Hypothalamus (tissue), 51 donors: Measurements from ENCODE around the gene ANTXR1.
A peak's percentile ranks its signal among the peaks of the same experiment; 100 is the strongest.
"Not testable (repeated sequence)": the region's sequence is repeated elsewhere in the genome, so short reads cannot be mapped to it uniquely, and the experiment has no call there.

Source experiments
- DNase-seq, 51 donors: peaks; one replicate each; lab custom pipeline; 2025; lab: John Stamatoyannopoulos, UW

Gene ANTXR1

DNA sequence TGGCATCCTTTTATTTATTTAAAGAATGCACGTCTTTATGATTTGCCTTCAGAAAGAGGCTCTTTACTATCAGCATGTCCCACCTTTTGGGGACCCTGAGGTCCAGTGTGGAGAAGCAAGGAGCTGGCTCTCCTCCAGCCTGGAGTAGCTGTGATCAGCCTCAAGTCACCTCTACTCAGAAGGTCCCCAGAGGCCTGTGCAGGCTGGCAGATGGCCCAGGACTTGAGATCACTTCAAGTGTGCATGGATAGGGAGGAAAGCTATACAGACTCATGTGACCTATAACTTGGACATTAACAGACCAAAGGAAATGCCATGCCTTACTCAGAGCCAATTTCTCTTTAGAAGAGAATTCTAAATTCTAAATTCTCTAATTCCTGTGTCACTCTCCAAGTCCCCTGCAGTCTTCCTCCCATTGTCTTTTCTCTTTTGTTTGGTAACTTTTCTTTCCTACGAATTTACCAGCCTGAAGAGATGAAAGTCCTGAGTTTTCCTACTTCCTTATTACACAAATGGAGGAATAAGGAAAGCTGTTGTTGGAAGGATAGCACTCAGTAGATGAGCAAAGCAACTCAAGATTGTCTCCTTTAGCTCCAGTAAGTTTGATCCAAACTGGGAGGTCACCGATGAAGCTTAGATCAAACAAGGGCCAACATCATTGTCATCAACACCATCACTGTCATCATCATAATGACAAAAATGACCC is 210.1 kb downstream of the ANTXR1 start:
- DNase-seq = no peak

DNA sequence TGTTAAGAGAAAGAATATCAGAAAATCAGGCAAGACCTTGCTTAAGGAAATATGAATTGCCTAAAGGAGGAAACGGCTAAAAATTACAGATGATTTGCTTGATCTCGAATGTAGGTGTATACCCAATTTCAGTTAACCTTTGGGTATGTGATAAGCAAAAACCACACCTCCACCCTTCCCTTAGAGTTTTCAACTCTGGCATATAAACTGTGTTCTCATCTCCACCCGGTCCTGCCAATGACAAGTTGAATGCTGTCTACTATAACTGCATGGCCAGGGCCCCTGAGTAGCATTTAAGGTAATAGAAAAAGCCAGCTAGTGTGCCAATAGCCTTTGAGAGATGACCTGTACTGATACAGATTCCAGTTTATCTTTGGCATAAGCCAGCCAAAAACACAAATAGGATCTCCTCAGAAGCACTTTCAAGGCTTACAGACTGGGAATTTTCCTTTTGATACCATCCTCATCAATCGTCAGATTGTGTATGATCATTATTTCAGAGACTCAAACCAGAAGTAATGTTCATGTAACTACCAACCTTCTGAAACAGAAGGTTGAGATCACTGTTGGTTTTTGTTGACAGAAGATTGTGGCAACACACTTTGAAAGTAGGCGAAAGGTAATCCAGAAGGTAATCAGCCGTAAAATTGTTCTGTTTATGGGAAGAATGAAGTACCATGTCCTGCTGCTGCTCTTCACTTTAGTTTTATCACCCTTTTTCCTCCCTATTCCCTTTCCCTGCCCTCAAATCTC is 211.0 kb downstream of the ANTXR1 start:
- no peak for DNase-seq

DNA sequence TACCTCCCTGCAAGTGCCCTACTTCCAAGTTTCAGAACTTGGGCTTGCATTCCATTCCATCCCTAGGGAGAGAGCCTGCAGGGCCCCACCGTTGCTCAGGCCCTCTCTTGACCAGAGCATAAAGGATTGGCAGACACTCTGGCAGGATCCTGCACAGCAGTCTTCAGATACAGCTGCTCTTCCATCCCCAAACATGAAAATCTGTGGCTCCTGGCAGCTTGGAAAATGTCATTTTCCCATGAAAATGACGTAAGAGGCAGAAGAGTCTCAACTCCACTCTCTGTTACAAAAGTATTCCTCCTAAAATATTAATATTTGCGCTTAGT is 211.5 kb downstream of the ANTXR1 start:
- no peak for DNase-seq

DNA sequence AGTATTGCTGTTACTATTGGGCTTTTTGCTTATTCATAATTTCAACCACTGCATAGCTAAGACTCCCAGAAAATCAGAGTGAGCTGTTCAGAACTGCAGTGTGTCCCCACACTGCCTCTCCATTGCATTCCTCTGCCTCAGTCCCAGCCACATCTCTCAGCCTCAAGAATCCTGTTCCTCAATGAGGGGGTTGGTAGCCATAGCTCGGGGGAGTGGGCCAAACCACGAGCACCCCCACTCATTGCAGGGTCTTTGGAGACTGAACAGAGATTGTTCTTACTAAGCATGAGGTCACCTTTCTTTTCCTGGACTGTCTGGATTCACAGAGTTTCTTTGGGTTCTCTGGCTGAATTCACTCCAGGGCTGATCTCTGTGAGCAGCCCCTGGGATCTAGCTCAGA is 213.0 kb downstream of the ANTXR1 start:
- DNase-seq = no peak

DNA sequence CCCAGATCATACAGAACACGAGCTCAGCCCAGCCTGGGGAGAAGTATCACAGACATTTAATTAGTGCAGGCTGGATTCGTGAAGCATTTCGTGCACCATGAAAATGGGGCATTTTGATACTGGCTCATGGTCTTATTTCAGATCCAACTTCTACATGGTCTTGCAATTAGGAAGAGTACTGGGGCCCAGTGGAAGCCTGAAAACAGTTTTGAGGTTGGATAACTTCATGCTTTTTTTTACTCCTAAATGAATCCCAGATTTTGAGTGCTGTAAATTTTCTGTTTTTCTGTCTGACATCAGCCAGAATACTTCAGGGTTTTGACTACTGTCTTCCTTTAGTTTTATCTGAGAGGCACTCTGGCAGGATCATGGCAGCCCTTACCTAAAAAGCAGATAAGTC is 213.9 kb downstream of the ANTXR1 start:
- no peak for DNase-seq

DNA sequence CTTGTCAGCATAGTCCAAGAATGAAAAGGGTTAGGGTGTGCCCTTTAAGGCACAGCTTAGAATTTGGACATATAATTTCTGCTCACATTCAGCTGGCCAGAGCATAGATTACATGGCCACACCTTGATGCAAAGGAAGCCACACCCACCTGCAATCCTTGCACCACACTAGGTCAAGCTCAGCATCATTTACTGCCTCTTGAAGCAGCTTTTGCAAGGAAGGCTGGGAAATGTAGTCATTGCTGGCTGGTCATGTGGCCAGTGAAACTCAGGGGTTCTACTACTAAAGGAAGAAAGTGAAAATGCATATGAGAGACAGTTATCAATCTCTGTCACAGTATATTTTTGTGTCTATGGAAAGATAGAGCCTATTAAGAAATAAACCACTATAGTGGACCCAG is 214.7 kb downstream of the ANTXR1 start:
- DNase-seq = no peak

DNA sequence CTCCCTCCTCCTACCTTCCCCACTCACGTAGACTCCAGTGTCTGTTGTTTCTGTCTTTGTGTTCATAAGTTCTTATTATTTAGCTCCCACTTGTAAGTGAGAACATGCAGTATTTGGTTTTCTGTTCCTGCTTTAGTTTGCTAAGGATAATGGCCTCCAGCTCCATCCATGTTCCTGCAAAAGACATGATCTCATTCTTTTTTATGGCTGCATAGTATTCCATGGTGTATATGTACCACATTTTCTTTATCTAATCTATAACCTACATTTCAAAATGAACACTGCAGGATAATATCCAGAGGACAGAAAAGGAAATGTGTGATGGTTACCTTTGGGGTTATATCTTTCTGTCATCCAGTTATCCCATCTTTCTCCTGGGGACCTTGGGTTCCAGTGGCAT is 218.0 kb downstream of the ANTXR1 start:
- DNase-seq = not testable (repeated sequence)

DNA sequence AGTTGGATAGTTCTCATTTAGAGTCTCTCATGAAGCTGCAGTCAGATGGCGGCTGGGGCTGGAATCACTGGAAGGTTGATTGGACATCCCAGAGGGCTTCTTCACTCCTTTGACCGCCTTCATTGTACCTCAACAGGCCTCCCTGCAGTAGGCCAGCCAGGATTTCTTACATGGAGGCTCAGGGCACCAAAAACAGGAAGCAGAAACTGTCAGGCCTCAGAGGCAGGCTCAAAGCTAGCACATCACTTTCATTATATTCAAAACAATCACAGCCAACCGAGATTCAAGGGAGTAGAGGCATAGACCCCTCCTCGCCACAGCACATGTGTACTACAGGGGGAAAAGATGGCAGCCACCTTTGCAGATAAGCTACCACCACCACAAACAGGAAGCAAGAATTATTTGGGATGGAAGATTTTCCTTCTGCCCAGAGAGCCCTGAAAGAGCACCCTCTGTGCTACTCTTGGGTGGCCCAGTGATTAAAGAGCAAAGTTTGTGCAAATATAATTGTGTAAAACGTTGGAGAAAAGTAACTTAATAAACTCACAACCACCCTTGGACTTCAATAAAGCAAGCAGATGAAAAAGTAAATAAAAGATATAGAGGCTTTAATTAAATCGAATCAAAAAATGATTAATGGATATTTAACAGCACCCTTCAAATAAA is 218.8 kb downstream of the ANTXR1 start:
- DNase-seq = no peak

DNA sequence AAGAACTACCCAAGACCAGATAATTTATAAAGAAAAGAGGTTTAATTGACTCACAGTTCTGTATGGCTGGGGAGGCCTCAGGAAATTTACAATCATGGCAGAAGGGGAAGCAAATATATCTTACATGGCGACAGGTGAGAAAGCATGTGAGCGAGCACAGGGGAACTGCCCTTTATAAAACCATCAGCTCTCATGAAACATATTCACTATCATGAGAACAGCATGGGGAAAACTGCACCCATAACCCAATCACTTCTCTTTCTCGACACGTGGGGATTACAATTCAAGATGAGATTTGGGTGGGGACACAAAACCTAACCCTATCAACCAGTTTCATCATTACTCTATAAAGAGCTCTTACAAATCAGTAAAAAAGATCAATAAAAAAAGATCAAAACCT is 222.9 kb downstream of the ANTXR1 start:
- not testable (repeated sequence) for DNase-seq

DNA sequence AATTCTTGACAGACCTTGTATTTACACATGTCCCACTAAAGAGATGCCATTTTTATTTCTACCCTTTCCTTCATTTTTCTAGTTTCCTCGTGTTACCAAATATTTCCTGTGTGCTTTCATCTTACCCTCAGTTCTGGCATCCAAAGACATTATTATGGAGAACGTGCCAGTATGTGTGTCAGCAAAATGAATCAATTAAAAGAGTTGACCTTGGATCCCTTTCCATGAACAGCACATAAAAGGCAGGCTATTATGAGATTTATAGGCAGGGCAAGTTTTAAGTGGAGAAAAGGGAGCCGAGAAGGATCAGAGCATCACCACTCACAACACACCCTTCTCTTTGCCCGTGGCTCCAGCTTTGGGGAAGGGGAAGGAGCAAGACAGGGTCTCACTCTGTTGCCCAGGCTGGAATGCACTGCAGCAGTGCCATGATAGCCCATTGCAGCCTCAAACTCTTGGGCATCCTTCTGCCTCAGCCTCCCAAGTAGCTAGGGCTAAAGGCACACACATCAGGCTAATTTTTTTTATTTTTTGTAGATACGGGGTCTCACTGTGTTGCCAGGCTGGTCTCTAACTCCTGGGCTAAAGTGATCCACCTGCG is 224.2 kb downstream of the ANTXR1 start:
- no peak for DNase-seq

DNA sequence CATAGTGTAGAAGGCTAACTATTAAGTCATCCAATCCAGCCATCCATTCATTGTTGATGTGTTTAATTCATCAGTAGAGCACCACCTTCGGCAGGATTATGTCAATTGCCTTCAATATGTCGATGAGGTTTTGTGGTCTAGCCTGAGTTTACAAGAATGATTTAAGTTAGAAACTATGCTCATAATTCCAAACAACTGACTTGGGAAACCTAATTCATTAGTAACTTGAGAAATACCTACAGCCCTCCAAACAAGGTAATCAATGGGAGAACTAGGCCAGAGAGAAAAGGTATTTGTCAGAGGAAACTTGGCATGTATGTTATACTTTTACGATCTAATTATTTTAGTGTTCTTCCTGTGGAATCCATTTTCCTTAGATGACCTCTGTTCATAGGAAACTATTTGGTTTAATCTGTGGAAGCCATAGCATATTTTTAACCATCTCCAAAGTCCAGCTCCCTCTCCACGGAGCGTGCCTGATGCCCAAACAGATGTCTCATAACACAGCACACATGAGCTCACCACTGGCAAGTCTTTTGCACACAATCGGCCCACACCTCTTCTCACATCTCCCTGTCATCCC is 225.6 kb downstream of the ANTXR1 start:
- peak in 1 of 51 donors; percentile 13 for DNase-seq

DNA sequence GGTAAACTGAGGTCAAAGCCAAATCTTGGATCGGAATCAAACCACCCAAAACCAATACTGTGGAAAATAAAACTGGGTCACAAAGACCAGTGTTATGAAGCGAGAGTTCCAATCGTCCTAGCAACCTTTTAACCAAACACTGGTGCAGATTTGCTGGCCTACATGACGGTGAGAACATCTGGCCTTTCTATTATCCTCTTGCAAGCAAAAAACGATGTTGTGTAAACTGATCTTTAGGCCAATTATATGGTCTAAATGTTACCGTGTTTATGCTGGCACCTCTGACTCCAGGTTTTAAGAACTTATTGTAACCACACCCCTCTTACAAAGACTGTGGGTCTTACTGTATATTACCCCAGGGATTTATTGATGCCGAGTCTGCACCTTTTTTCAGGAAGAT is 228.1 kb downstream of the ANTXR1 start:
- DNase-seq = no peak

DNA sequence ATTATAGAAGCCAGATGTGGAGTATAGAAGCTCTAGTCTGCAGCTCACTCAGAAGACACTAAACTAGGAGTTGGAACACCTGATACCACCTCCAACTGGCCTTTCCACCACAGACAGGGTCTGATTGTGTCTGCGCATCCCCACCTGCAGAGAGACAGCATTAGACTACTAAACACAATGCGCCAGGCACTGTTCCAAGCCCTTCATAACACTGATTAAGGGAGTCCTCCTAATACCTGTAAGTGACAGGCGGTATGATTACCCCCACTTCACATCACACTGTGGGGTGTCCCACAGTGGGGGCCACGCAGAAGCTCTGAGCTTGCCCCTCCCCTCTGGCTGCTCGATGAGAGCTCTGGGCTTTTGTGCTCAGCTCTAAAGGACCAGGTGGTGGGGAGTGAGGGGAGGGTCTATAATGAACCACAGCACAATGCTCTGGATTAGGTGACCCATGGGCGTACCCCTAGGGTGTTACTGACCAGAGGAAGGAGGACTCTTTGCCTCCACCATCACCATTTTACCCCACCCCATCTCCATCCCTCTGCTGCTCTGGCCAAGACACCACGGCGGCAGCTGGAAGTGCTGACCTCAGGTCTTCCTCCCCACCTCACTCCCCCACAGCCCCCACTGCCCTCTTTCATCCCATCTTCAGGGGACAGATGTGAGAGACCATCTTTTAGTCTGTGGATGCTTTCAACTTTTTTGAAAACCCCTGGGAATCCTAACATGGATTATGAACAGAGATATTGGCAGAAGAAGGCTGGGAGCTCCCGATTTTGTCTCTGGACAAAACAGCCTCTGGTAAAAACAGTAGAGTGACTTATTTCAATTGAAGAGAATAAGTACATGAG is 228.9 kb downstream of the ANTXR1 start:
- DNase-seq = no peak

DNA sequence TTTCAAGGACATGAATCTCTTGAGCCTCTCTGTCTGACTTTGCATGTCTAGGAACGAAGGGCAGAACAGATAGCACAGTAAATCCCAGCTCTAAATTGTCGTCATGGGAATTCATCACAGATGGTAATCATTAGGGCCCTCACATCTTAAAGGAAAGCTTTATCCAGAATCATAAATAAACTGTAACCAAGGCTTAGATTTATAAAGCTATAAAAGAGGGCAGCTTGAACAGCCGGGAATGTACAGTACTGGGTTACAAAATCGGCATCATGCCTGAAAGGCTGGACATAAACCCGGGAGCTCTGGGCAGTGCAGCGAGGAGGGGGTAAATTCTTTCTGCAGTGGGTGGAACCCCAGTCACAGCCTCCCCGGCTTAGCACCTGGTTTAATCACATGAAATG is 229.7 kb downstream of the ANTXR1 start:
- no peak for DNase-seq

DNA sequence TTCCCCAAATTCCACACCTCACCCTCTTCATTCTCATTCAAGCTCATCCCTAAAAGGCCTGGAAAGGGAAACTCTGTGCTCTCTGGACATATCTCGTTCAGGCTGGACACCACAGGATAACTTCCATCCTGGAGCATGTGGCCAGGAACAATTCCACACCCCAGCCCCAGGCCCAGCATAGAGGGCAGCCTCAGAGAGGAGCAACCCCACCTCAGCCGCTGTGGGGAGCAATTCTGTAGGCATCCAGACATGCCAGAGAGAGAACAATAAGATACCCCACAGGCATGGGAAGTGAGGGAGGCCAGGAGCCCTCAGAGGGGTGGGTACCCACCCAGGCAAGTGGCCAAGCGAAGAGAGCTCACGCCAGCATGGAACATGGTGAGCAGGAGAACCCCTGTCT is 230.7 kb downstream of the ANTXR1 start:
- no peak for DNase-seq

DNA sequence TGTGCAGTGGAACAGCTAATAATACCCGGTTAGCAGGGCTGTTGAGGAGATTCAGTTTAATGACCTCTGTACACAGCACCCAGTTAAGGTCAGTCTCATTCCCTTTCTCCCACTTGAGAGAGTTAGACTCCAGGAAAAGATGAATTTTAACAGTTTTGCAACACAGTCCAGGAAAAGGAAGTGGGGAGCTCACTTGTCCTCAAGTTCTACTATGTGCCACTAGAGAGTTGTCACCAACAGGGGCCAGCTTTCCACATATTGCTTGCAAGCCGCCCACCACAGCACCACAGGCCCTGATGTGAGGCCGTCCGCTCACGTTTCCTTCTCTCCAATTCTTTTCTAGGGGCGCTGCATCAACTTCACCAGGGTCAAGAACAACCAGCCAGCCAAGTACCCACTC is 231.9 kb downstream of the ANTXR1 start:
- DNase-seq = no peak

DNA sequence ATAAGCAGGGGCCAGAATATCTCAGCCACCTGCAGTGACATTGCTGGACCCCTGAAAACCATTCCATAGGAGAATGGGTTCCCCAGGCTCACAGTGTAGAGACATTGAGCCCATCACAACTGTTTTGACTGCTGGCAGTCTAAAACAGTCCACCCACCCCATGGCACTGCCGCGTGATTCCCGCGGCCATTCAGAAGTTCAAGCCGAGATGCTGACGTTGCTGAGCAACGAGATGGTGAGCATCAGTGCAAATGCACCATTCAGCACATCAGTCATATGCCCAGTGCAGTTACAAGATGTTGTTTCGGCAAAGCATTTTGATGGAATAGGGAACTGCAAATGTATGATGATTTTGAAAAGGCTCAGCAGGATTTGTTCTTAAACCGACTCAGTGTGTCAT is 234.6 kb downstream of the ANTXR1 start:
- peak in 4 of 51 donors; percentile 5 to 20 (median 6) for DNase-seq

DNA sequence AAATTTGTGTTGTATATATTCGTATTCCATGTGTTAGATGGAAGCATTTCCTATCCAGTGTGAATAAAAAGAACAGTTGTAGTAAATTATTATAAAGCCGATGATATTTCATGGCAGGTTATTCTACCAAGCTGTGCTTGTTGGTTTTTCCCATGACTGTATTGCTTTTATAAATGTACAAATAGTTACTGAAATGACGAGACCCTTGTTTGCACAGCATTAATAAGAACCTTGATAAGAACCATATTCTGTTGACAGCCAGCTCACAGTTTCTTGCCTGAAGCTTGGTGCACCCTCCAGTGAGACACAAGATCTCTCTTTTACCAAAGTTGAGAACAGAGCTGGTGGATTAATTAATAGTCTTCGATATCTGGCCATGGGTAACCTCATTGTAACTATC is 235.3 kb downstream of the ANTXR1 start:
- no peak for DNase-seq

DNA sequence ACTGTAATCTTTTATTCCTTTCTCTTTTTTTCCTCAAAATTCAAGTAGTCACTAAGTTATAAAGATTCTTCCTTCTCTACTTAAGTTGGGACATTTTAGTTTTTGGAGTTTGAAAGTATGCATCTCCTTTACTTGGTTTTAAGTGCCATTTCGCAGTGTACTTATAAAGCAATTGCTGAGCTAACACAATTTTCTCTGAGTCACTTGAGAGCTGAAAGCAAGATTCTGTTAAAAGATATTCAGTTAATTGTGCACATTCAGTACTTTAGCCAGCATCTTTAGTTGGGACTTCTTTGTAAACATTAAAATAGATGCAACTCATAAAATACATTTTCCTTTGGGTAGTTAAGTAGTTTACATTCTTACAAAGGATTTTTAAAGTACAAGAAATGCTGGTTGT is 238.0 kb downstream of the ANTXR1 start:
- DNase-seq = no peak

DNA sequence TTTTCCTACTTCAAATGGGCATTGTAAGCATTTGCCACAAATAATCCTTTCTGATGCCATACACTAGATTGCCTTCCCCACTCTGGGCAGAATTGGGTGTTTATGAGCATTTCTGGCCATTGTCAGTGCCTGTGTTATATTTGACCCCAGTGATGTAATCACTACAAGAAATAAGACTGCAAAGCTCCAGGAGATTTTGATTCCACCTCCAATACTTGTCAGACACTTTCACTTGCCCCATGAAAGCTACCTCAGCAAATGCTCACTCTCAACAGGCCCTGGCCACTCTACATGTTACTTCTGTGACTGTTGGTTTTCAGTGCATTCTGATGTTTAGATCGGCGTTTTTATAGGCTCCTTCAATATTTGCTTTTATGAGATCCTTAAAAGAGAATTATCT is 239.0 kb downstream of the ANTXR1 start:
- DNase-seq = no peak
